HEK293 (cell line): ENCODE results near the gene ZNF518B.

ENCODE experiments used
- CTCF ChIA-PET: fragments of 350-600 bp; formaldehyde crosslinking; extraction: SDS; loops from one replicate; lab custom pipeline; 2021; ENCODE audit warnings: antibody characterized with exemption; lab: Yijun Ruan, JAX
- POLR2A ChIA-PET: fragments of 300-600 bp; formaldehyde crosslinking; extraction: SDS; loops from one replicate; lab custom pipeline; 2020; ENCODE audit warnings: antibody characterized with exemption, inconsistent platforms; lab: Yijun Ruan, JAX
- H3K27ac ChIP-seq: fragments of 200-500 bp; sonication (Bioruptor generic); 2 replicates; pipeline ENCODE4 v1.5.1; 2014; ENCODE audit warnings: low read depth, low read length, control low read depth, inconsistent platforms; ENCODE audit errors: extremely low read depth
- H3K36me3 ChIP-seq, 2 experiments: fragments of 200-500 bp in 1 of 2; sonication (Bioruptor generic) in 1 of 2; 1 replicate in 1 of 2; 2 replicates in 1 of 2; pipeline ENCODE4 v1.5.1; 2014 to 2017; ENCODE audit warnings: inconsistent platforms in 2 of 2, low read length in 2 of 2; ENCODE audit not compliant: control insufficient read depth in 2 of 2, insufficient read depth in 1 of 2
- H3K4me1 ChIP-seq: fragments of 200-500 bp; sonication (Bioruptor generic); 2 replicates; pipeline ENCODE4 v1.5.1; 2014; ENCODE audit warnings: mild to moderate bottlenecking, low read length, inconsistent platforms; ENCODE audit not compliant: control insufficient read depth, insufficient read depth
- H3K4me3 ChIP-seq: 2 replicates; pipeline ENCODE4 v1.5.1; 2011; ENCODE audit warnings: low read depth, mild to moderate bottlenecking, control low read depth, low read length, moderate library complexity
- H3K9me3 ChIP-seq: fragments of 200-500 bp; sonication (Bioruptor generic); 2 replicates; pipeline ENCODE4 v1.5.1; 2014; ENCODE audit warnings: low read depth, low read length, inconsistent platforms; ENCODE audit not compliant: control insufficient read depth, insufficient read depth
- KLF10 ChIP-seq: fragments of 450-650 bp; IDR thresholded peaks from 2 replicates; pipeline ENCODE4 v1.5.1; 2018; ENCODE audit warnings: missing biosample characterization, mild to moderate bottlenecking, missing genetic modification characterization
- OSR2 ChIP-seq: fragments of 450-650 bp; formaldehyde crosslinking; IDR thresholded peaks from 2 replicates; pipeline ENCODE4 v1.5.1; 2016; ENCODE audit warnings: missing biosample characterization, missing genetic modification characterization
- REPIN1 ChIP-seq: fragments of 450-650 bp; formaldehyde crosslinking; IDR thresholded peaks from 2 replicates; pipeline ENCODE4 v1.5.1; 2017; ENCODE audit warnings: missing biosample characterization, missing genetic modification characterization, low read depth
- REST ChIP-seq: fragments of 450-650 bp; formaldehyde crosslinking; IDR thresholded peaks from 2 replicates; pipeline ENCODE4 v1.5.1; 2016; ENCODE audit warnings: missing biosample characterization, missing genetic modification characterization
- TSHZ1 ChIP-seq: fragments of 450-650 bp; formaldehyde crosslinking; IDR thresholded peaks from 2 replicates; pipeline ENCODE4 v1.5.1; 2016; ENCODE audit warnings: missing biosample characterization, missing genetic modification characterization, borderline replicate concordance
- ZBTB48 ChIP-seq: fragments of 450-650 bp; formaldehyde crosslinking; IDR thresholded peaks from 2 replicates; pipeline ENCODE4 v1.5.1; 2016; ENCODE audit warnings: missing biosample characterization, missing genetic modification characterization
- ZFP41 ChIP-seq: fragments of 450-650 bp; formaldehyde crosslinking; IDR thresholded peaks from 2 replicates; pipeline ENCODE4 v1.5.1; 2016; ENCODE audit warnings: missing biosample characterization, missing genetic modification characterization, borderline replicate concordance
- ZIC2 ChIP-seq: fragments of 450-650 bp; formaldehyde crosslinking; IDR thresholded peaks from 2 replicates; pipeline ENCODE4 v1.5.1; 2016; ENCODE audit warnings: missing biosample characterization, missing genetic modification characterization
- ZNF19 ChIP-seq: fragments of 450-650 bp; formaldehyde crosslinking; IDR thresholded peaks from 2 replicates; pipeline ENCODE4; 2016; ENCODE audit warnings: missing biosample characterization, missing genetic modification characterization, low read depth
- ZNF302 ChIP-seq: fragments of 450-650 bp; formaldehyde crosslinking; IDR thresholded peaks from 2 replicates; pipeline ENCODE4 v1.5.1; 2016; ENCODE audit warnings: missing biosample characterization, missing genetic modification characterization, low read depth
- ZNF394 ChIP-seq: fragments of 450-650 bp; formaldehyde crosslinking; IDR thresholded peaks from 2 replicates; pipeline ENCODE4 v1.5.1; 2016; ENCODE audit warnings: missing biosample characterization, missing genetic modification characterization, mild to moderate bottlenecking, moderate library complexity, borderline replicate concordance
- ZNF544 ChIP-seq: fragments of 450-650 bp; formaldehyde crosslinking; IDR thresholded peaks from 2 replicates; pipeline ENCODE4 v1.5.0; 2017; ENCODE audit warnings: missing biosample characterization, missing genetic modification characterization
- ZNF654 ChIP-seq: fragments of 450-650 bp; formaldehyde crosslinking; IDR thresholded peaks from 2 replicates; pipeline ENCODE4 v1.5.1; 2016; ENCODE audit warnings: low read depth, missing biosample characterization, missing genetic modification characterization
- ZNF837 ChIP-seq: fragments of 450-650 bp; formaldehyde crosslinking; IDR thresholded peaks from 2 replicates; pipeline ENCODE4 v1.5.1; 2016; ENCODE audit warnings: missing biosample characterization, missing genetic modification characterization

Gene ZNF518B

GRCh38 chr4:10405672-10406071 is 51.6 kb downstream of the ZNF518B start:
- Histone ChIP-seq H3K36me3 (no peaks in the 10 kb centered on the region), H3K4me3 (no peak overlapping the region), H3K4me1 (no peaks in the 10 kb centered on the region)
- POLR2A ChIA-PET: no interaction called here
- TF ChIP-seq REPIN1 (tag by site-specific recombination) (no peak), ZNF837 (tag by site-specific recombination) (no peak), ZNF19 (tag by site-specific recombination) (no peak), ZBTB48 (tag by site-specific recombination) (no peak), ZNF544 (no peak), KLF10 (tag by site-specific recombination) (no peak)
- TF ChIP-seq, all 188 proteins: peak for 0
- CTCF ChIA-PET: interaction anchor here (1.1 to 1.5 kb wide), 2 partner anchors 9 to 248 kb away, joined by 3 to 4 read pairs; no protein-coding TSS in a partner anchor
- no peak overlapping the region for H3K27ac ChIP-seq
- no peaks in the 10 kb centered on the region for H3K9me3 ChIP-seq

- TF ChIP-seq OSR2 (no peak), ZNF654 (tag by site-specific recombination) (peak; percentile 39)
- POLR2A ChIA-PET: no interaction called here
- no peaks in the 10 kb centered on the region for H3K4me1 ChIP-seq
These were observed 53.4 kb downstream of the ZNF518B start for GRCh38 chr4:10403633-10404445.

GRCh38 chr4:10395971-10396580 is 61.1 kb downstream of the ZNF518B start:
- no peaks in the 10 kb centered on the region for H3K4me1 ChIP-seq
- POLR2A ChIA-PET: no interaction called here
- CTCF ChIA-PET: no interaction called here

More at GRCh38 chr4:10403633-10404445, 53.4 kb downstream of the ZNF518B start:
- H3K4me3 ChIP-seq: no peak overlapping the region
- no peaks in the 10 kb centered on the region for H3K9me3 ChIP-seq
- no peak overlapping the region for H3K27ac ChIP-seq
- CTCF ChIA-PET: interaction anchor here (0.6 to 3.6 kb wide), 19 partner anchors 8 to 262 kb away, joined by 3 to 31 read pairs (median 4); no protein-coding TSS in a partner anchor
- no peaks in the 10 kb centered on the region for H3K36me3 ChIP-seq

More at GRCh38 chr4:10395971-10396580, 61.1 kb downstream of the ZNF518B start:
- Histone ChIP-seq H3K36me3 (no peaks in the 10 kb centered on the region), H3K9me3 (no peaks in the 10 kb centered on the region), H3K27ac (no peak overlapping the region), H3K4me3 (no peak overlapping the region)
- TF ChIP-seq TSHZ1 (tag by site-specific recombination) (no peak), REST (no peak), ZIC2 (no peak), ZFP41 (tag by site-specific recombination) (no peak), ZNF302 (no peak), ZNF394 (tag by site-specific recombination) (no peak)
- TF ChIP-seq, all 188 proteins: peak for 0
